Measurements from ENCODE around the gene DNAJC10.

DNA sequence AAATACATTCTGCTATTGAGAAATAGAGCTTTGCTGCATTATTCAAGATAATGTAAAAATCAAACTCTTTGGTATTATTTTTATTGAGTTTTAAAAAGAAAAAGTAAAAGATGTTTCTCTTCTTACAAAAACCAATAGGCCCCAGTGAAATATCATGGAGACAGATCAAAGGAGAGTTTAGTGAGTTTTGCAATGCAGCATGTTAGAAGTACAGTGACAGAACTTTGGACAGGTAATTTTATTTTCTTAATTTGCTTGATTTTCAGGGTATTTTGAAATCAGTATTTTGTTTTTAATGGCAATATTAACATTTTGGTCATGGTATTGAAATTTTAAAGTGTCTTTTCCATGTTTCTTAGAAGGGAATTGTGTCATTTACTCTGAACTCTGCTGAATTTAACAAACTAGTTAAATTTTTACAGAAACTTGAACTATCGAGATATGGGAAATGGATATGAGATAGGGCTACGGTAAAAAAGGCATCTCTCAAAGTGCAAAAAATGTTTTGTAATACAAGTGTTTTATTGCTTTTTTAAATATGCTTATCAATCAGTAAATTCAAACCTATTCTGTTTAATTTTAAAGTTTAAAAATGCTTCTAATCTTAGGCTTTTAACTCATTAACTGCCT, 13.8 kb downstream of the DNAJC10 start:
- TF ChIP-seq, protein P1, sequence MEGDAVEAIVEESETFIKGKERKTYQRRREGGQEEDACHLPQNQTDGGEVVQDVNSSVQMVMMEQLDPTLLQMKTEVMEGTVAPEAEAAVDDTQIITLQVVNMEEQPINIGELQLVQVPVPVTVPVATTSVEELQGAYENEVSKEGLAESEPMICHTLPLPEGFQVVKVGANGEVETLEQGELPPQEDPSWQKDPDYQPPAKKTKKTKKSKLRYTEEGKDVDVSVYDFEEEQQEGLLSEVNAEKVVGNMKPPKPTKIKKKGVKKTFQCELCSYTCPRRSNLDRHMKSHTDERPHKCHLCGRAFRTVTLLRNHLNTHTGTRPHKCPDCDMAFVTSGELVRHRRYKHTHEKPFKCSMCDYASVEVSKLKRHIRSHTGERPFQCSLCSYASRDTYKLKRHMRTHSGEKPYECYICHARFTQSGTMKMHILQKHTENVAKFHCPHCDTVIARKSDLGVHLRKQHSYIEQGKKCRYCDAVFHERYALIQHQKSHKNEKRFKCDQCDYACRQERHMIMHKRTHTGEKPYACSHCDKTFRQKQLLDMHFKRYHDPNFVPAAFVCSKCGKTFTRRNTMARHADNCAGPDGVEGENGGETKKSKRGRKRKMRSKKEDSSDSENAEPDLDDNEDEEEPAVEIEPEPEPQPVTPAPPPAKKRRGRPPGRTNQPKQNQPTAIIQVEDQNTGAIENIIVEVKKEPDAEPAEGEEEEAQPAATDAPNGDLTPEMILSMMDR (IDR thresholded peaks at IDR 0.05): no peak
- TF ChIP-seq EZH2 (IDR thresholded peaks at IDR 0.05): no peak

Measured in neural progenitor cell (in vitro differentiated cells).